Keratinocyte (primary cell): ENCODE data around the gene ANGPT4. TPM values are rescaled to one million over a fixed set of nuclear protein-coding genes. Genes with fewer than 3 reads are reported as not detected.

ENCODE experiments used
- DNase-seq: peaks from one replicate; pipeline ENCODE4 v3.0.0-alpha.2; 2011; ENCODE audit warnings: low read depth, missing footprints, low spot score
- FAIRE-seq: peaks from 2 replicates; lab custom pipeline; 2011; peaks lifted over from hg19 to GRCh38; lab: Jason Lieb, UNC
- H2AFZ ChIP-seq: 2 replicates; pipeline ENCODE4 v1.6.0; 2012; ENCODE audit warnings: low read length, control low read depth, inconsistent platforms; ENCODE audit not compliant: control insufficient read depth
- H3K27ac ChIP-seq: 2 replicates; pipeline ENCODE4 v1.5.1; 2011; ENCODE audit warnings: low read length; ENCODE audit not compliant: control insufficient read depth, insufficient read depth
- H3K27me3 ChIP-seq: 3 replicates; pipeline ENCODE4 v1.6.0; 2011; ENCODE audit warnings: low read length; ENCODE audit not compliant: control insufficient read depth, insufficient read depth; ENCODE audit errors: extremely low read depth
- H3K36me3 ChIP-seq, 2 experiments: 2 replicates in 1 of 2; 3 replicates in 1 of 2; pipeline ENCODE4 v1.5.1; 2011; ENCODE audit warnings: low read length in 2 of 2, mild to moderate bottlenecking in 1 of 2; ENCODE audit not compliant: control insufficient read depth in 2 of 2, insufficient read depth in 2 of 2; ENCODE audit errors: extremely low read depth in 1 of 2
- H3K4me1 ChIP-seq: 3 replicates; pipeline ENCODE4 v1.5.1; 2011; ENCODE audit warnings: low read length; ENCODE audit not compliant: control insufficient read depth, insufficient read depth; ENCODE audit errors: extremely low read depth
- H3K4me2 ChIP-seq: 3 replicates; pipeline ENCODE4 v1.6.0; 2011; ENCODE audit warnings: low read depth, low read length; ENCODE audit not compliant: control insufficient read depth, insufficient read depth; ENCODE audit errors: extremely low read depth
- H3K4me3 ChIP-seq, 3 experiments: fragments of 200-600 bp in 1 of 3; sonication (generic) in 1 of 3; 2 replicates in 2 of 3; 3 replicates in 1 of 3; pipeline ENCODE4 v1.5.1; 2011 to 2016; ENCODE audit warnings: low read length in 3 of 3, mild to moderate bottlenecking in 3 of 3, control low read depth in 2 of 3, inconsistent platforms in 1 of 3, low read depth in 1 of 3, mixed read lengths in 1 of 3, mixed run types in 1 of 3, moderate library complexity in 1 of 3; ENCODE audit not compliant: control insufficient read depth in 2 of 3, insufficient read depth in 2 of 3; ENCODE audit errors: extremely low read depth in 1 of 3
- H3K79me2 ChIP-seq: 2 replicates; pipeline ENCODE4 v1.6.0; 2012; ENCODE audit warnings: low read length; ENCODE audit not compliant: control insufficient read depth, insufficient read depth
- H3K9ac ChIP-seq: 3 replicates; pipeline ENCODE4 v1.6.0; 2011; ENCODE audit warnings: low read length; ENCODE audit not compliant: control insufficient read depth, insufficient read depth; ENCODE audit errors: extremely low read depth
- H3K9me1 ChIP-seq: 3 replicates; pipeline ENCODE4 v1.6.0; 2011; ENCODE audit warnings: low read length; ENCODE audit not compliant: control insufficient read depth, insufficient read depth; ENCODE audit errors: extremely low read depth
- H3K9me3 ChIP-seq: 2 replicates; pipeline ENCODE4 v1.5.1; 2012; ENCODE audit warnings: low read depth, low read length; ENCODE audit not compliant: control insufficient read depth
- H4K20me1 ChIP-seq: 3 replicates; pipeline ENCODE4 v1.6.0; 2011; ENCODE audit warnings: low read length; ENCODE audit not compliant: control insufficient read depth, insufficient read depth; ENCODE audit errors: extremely low read depth
- EZH2 ChIP-seq: IDR thresholded peaks from one replicate; pipeline ENCODE4 v1.6.1; 2012; ENCODE audit warnings: inconsistent platforms, mild to moderate bottlenecking, low read length, moderate library complexity
- dilution Hi-C: fragments of 300-500 bp; cut with MboI; formaldehyde crosslinking; loops from one replicate; pipeline ENCODE4 v1.7.0; 2020; ENCODE audit warnings: low sequenced_read_pairs; ENCODE audit not compliant: extremely low pct_ligation_motif_present
- polyA plus RNA-seq, 5 experiments: library from polyadenylated mRNA; depleted of rRNA in 3 of 5; stranded (reverse) in 3 of 5; stranded (forward) in 1 of 5; unstranded in 1 of 5; fragments of >200 nt; gene quantifications; 1 replicate in 1 of 5; 2 replicates in 3 of 5; 3 replicates in 1 of 5; pipeline versions ENCODE4 v1.2.1 to v1.2.3, GENCODE V29; 2011 to 2012; ENCODE audit warnings: missing spikeins in 2 of 5, low read depth in 1 of 5, low replicate concordance in 1 of 5
- TF ChIP-seq, protein P1 (sequence below), 3 experiments: IDR thresholded peaks in 1 of 3; conservative IDR thresholded peaks in 1 of 3; optimal IDR thresholded peaks in 1 of 3; 2 replicates in 2 of 3; 3 replicates in 1 of 3; pipeline versions ENCODE3 to v1.5.1; 2011; ENCODE audit warnings: low read length in 3 of 3, mild to moderate bottlenecking in 3 of 3, moderate library complexity in 2 of 3, control low read depth in 1 of 3, inconsistent platforms in 1 of 3; ENCODE audit not compliant: insufficient read depth in 2 of 3; ENCODE audit errors: extremely low read depth in 1 of 3

ANGPT4 gene
- polyA plus RNA-seq, 1 donor (not counting 4 experiments of a cell fraction or from before 2014, with no cell fraction given): not detected

DNA sequence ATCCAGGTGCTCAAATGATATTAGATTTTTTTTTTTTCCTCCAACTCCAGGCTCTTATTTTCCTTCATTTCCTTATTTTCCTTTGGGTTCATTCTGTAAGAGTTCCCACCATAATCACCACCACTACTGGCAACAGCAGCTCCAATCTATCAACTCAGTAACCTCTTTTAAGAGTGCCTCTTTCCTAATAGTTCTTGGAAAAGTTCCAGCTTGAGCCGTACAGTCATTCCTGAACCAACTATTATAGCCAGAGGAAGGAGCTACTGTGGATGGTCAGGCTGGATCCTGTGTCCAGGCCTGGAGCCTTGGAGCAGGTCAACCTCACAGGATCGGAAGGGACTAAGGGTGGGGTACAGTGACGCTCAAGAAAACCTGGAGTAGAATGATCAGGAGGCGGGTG is 4.2 kb upstream of the ANGPT4 start:
- no peak overlapping the region for H2AFZ ChIP-seq
- TF ChIP-seq EZH2: no peak
- TF ChIP-seq, protein P1, sequence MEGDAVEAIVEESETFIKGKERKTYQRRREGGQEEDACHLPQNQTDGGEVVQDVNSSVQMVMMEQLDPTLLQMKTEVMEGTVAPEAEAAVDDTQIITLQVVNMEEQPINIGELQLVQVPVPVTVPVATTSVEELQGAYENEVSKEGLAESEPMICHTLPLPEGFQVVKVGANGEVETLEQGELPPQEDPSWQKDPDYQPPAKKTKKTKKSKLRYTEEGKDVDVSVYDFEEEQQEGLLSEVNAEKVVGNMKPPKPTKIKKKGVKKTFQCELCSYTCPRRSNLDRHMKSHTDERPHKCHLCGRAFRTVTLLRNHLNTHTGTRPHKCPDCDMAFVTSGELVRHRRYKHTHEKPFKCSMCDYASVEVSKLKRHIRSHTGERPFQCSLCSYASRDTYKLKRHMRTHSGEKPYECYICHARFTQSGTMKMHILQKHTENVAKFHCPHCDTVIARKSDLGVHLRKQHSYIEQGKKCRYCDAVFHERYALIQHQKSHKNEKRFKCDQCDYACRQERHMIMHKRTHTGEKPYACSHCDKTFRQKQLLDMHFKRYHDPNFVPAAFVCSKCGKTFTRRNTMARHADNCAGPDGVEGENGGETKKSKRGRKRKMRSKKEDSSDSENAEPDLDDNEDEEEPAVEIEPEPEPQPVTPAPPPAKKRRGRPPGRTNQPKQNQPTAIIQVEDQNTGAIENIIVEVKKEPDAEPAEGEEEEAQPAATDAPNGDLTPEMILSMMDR (optimal IDR thresholded peaks at IDR 0.05 in 1 of 3, IDR thresholded peaks at IDR 0.05 in 1 of 3, conservative IDR thresholded peaks at IDR 0.05 in 1 of 3; ENCODE audit: extremely low read depth in 1 of 3, insufficient read depth in 2 of 3, low read length in 3 of 3): no peak

DNA sequence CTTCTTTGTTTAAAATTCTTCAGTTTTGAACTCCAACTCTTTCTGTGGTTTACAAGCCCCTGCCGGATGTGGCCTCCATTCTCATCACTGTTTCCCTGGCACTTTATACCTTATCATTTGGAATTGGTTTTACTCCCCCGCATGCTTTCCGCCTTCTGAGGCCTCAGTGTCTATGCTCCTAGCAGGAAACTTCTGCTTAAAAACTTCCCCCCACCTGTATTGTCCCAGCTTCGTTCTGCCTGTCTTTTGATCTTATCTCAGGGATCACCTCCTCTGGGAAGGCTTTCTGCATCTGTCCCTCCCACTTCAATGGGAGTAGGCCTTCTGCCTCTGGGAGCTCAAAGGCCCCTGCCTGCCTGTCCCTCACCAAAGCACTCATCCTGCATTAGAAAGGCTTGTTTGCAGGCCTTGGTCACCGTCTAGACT is 3.4 kb upstream of the ANGPT4 start:
- Histone ChIP-seq H3K4me3 (no peak overlapping the region), H3K79me2 (no peaks in the 10 kb centered on the region), H2AFZ (no peak overlapping the region), H4K20me1 (no peaks in the 10 kb centered on the region), H3K4me2 (no peak overlapping the region), H3K27me3 (peaks cover 17% of the 10 kb centered on the region), H3K27ac (no peak overlapping the region), H3K9me3 (no peaks in the 10 kb centered on the region), H3K4me1 (no peaks in the 10 kb centered on the region), H3K36me3 (no peaks in the 10 kb centered on the region), H3K9ac (no peak overlapping the region), H3K9me1 (no peaks in the 10 kb centered on the region)
- no peak for TF ChIP-seq EZH2
- TF ChIP-seq, protein P1 (optimal IDR thresholded peaks at IDR 0.05 in 1 of 3, IDR thresholded peaks at IDR 0.05 in 1 of 3, conservative IDR thresholded peaks at IDR 0.05 in 1 of 3; ENCODE audit: extremely low read depth in 1 of 3, insufficient read depth in 2 of 3, low read length in 3 of 3): no peak
- FAIRE-seq (no peak), DNase-seq (no peak)
- dilution Hi-C loops: no loop called here

More for the DNA sequence above, 4.2 kb upstream of the ANGPT4 start:
- Histone ChIP-seq H3K36me3 (no peaks in the 10 kb centered on the region), H3K27me3 (peaks cover 14% of the 10 kb centered on the region), H3K4me1 (no peaks in the 10 kb centered on the region), H3K27ac (no peak overlapping the region), H3K9me3 (no peaks in the 10 kb centered on the region), H3K9ac (no peak overlapping the region), H3K79me2 (no peaks in the 10 kb centered on the region), H3K4me2 (no peak overlapping the region), H4K20me1 (no peaks in the 10 kb centered on the region), H3K9me1 (no peaks in the 10 kb centered on the region), H3K4me3 (no peak overlapping the region)
- FAIRE-seq (no peak), DNase-seq (no peak)
- dilution Hi-C loops: no loop called here
